ENCODE results near the gene CTRB2. TPM values are rescaled to one million over a fixed set of nuclear protein-coding genes. Genes with fewer than 3 reads are reported as not detected.
"Not testable (repeated sequence)": the region's sequence is repeated elsewhere in the genome, so short reads cannot be mapped to it uniquely, and the experiment has no call there.

Gene CTRB2
- total RNA-seq, 2 donors from 2014 or later: not detected

- ATAC-seq (no peak), DNase-seq (ENCODE audit: low spot score in 2 of 2) (no peak)
- Mint-ChIP-seq H3K36me3 (no peaks in the 10 kb centered on the region), H3K9me3 (no peaks in the 10 kb centered on the region), H3K27ac (peak overlapping the region in 1 of 2 donors; percentile 89)
Measured at GRCh38 chr16:75219088-75219487, 12.1 kb upstream of the CTRB2 start.

- Mint-ChIP-seq H3K9me3 (no peaks in the 10 kb centered on the region), H3K27ac (peak within 1 kb of the TSS; percentile 69 to 89), H3K36me3 (no peaks in the 10 kb centered on the region)
- no peak for DNase-seq (ENCODE audit: low spot score in 2 of 2)
- ATAC-seq: peak; percentile 22 to 77
Measured at GRCh38 chr16:75218256-75219076, 11.5 kb upstream of the CTRB2 start, which contains the start of gene CTRB1. TSS of gene CTRB1 (plus strand) at chr16:75218988. CDS start at chr16:75219008, 20 bp downstream.

- Mint-ChIP-seq H3K27ac (peak overlapping the region in 1 of 2 donors; percentile 48), H3K9me3 (no peaks in the 10 kb centered on the region), H3K36me3 (no peaks in the 10 kb centered on the region)
- no peak for DNase-seq (ENCODE audit: low spot score in 2 of 2)
- no peak for ATAC-seq
Measured at GRCh38 chr16:75217389-75217851, 10.5 kb upstream of the CTRB2 start.

GRCh38 chr16:75216576-75216975 is 9.6 kb upstream of the CTRB2 start:
- Mint-ChIP-seq H3K27ac (no peak overlapping the region), H3K36me3 (no peaks in the 10 kb centered on the region)
- DNase-seq (ENCODE audit: low spot score in 2 of 2): no peak

DNA sequence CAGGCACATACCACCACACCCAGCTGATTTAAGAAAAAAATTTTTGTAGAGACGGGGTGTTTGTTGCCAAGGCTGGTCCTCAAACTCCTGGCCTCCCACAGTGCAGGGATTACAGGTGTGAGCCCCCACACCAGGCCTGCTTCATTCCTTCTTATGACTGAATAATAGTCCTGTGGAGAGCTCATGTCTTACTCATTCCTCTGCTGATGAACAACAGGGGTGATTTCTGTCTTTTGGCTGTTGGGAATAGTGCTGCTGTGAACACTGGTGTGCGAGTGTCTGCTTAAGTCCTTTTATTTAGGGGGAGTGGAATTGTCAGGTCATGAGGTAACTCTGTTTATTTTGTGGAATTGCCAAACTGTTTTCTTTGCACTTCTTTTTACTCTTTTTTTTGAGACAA is 9.2 kb upstream of the CTRB2 start:
- no peak overlapping the region for H3K27ac Mint-ChIP-seq
- H3K36me3 Mint-ChIP-seq: no peaks in the 10 kb centered on the region
- ATAC-seq (no peak), DNase-seq (ENCODE audit: low spot score in 2 of 2) (no peak)
- H3K9me3 Mint-ChIP-seq: no peaks in the 10 kb centered on the region

More at GRCh38 chr16:75216576-75216975, 9.6 kb upstream of the CTRB2 start:
- no peaks in the 10 kb centered on the region for H3K9me3 Mint-ChIP-seq
- no peak for ATAC-seq

GRCh38 chr16:75211286-75211685 is 4.3 kb upstream of the CTRB2 start:
- not testable (repeated sequence) for H3K27ac Mint-ChIP-seq; ATAC-seq; H3K36me3 Mint-ChIP-seq; H3K9me3 Mint-ChIP-seq; DNase-seq (ENCODE audit: low spot score in 2 of 2)

- DNase-seq (ENCODE audit: low spot score in 2 of 2) (no peak), ATAC-seq (no peak)
- H3K27ac Mint-ChIP-seq: no peak overlapping the region
- no peaks in the 10 kb centered on the region for H3K36me3 Mint-ChIP-seq
- H3K9me3 Mint-ChIP-seq: no peaks in the 10 kb centered on the region
Measured at GRCh38 chr16:75209944-75210343, 3.0 kb upstream of the CTRB2 start.

DNA sequence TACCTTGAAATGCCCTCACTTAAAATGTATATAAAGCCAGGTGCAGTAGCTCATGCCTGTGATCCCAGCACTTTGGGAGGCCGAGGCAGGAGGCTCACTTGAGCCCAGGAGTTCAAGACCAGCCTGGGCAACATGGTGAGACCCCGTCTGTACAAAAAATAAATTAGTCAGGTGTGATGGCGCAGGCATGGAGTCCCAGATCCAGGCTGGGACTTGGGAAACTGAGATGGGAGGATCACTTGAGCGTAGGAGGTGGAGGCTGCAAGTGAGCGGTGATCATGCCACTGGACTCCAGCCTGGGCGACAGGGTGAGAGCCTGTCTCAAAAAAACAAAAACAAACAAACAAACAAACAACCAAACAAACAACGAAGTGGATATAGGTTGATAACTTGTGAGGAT is 2.6 kb upstream of the CTRB2 start:
- not testable (repeated sequence) for H3K9me3 Mint-ChIP-seq; H3K27ac Mint-ChIP-seq; H3K36me3 Mint-ChIP-seq; ATAC-seq; DNase-seq (ENCODE audit: low spot score in 2 of 2)

DNA sequence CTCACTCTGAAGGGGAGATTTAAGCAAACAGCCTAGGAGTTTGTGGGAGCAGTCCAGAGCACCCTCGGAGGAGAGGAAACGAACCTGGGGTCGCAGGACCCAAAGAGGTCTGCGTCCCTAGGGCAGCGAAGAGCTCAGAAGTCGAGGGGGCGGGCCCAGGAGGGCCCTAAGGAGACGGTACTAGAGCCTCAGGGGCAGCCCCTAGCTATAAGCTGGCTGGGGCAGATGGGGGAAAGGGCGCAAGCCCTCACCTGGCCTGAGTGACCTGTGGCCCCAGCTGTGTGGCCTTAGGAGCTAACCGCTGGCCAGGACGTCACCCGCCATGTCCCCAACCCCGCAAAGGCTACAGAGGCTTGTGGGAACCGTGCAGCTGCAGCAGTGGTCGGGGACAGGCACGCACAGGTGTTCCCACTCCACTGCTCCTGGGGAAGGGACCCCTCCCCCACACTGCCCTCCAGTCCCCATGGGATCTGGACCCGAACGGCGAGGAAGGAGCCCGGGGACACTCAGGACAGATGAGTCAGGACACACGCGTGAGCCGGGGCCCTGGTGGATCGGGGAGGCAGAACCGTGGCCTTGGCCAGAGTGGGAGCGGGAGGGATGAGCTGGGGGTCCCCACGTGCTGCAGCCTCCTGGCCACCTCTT is 2.0 kb upstream of the CTRB2 start:
- Mint-ChIP-seq H3K27ac (no peak overlapping the region), H3K9me3 (no peaks in the 10 kb centered on the region), H3K36me3 (no peaks in the 10 kb centered on the region)
- no peak for DNase-seq (ENCODE audit: low spot score in 2 of 2)
- no peak for ATAC-seq

DNA sequence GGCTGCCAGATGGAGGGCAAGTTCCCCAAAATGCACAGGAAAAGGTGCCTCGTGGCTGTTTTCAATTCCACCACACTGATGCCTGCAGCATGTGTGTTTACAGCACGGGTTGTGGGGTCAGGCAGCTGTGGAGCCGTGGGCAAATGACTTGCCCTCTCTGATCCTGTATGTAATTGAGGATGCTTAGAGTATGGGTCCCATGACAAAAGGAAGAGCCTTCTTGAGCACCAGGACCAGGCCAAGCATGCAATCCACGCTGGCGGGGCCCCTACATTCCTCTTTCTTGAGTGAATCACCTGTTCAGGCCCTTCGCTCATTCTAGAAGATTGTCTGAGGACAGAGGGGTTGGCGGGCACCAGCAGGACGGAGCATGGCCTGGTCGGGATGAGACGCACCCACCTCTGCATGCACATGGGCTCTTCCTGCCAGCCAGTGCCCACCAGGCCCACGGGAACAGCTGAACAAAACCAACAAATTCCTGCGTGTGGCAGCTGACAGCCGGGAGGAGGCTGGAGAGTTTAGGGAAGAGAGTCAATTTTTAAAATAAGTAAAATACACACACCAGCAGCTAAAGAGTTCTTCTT is 1.4 kb upstream of the CTRB2 start:
- Mint-ChIP-seq H3K9me3 (no peaks in the 10 kb centered on the region), H3K36me3 (no peaks in the 10 kb centered on the region), H3K27ac (no peak overlapping the region)
- no peak for ATAC-seq
- DNase-seq (ENCODE audit: low spot score in 2 of 2): no peak

DNA sequence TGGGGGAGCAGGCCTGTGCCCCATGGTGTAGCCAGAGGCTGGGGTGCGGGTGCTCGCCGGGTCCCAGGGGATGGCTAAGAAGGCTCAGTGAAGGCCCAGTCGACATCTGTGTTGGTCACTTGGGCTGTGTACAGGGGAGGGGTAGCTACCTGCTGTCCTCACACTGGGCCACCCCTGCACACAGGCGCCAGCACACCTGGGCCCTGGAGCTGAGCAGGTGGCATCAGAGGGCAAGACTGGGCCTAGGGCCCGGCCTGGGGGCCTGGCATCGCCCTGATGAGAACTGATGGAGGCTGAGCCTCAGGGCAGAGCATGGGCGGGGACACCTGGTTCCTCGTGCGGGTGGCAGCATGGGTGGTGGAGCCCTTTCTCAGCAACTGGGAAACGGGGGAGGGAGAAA is 870 bp upstream of the CTRB2 start:
- no peak for DNase-seq (ENCODE audit: low spot score in 2 of 2)
- Mint-ChIP-seq H3K36me3 (no peaks in the 10 kb centered on the region), H3K9me3 (no peaks in the 10 kb centered on the region), H3K27ac (no peak overlapping the region)
- ATAC-seq: no peak

DNA sequence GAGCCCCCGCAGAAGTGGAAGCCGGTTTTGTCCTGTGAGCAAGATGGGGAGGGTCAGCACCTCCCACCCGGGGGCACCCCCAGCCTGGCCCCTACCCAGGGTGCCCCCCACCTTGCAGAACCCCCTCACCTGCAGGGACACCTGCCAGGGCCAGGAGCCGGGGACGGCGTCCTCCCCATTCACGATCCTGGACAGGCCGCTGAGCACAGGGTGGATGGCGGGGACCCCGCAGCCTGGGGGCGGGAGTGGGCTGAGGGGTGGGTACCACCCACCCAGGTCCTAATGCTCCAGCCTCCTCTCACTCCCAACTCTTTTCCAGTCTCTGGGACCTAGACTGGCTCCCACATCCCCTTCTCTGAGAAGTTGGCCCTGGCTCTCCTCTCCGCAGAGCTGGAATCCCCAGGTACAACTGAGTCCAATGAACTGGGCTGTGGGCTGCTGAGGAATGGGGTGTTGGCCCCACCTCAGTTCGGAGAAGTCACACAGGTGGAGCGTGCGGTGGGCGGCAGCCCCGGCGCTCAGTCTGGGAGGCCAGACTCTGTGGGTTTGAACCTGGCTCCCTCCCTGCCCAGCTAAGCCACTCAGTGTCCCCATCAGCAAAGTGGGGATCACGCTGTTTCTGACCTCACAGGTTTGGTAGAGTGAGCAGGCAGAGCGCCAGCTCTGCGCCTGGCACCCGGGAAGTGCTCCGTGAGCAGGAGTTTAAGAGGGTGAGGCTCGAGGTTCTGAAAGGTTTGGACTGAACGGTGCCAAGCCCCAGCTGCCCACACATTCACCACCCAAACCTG is 806 bp downstream of the CTRB2 start:
- not testable (repeated sequence) for H3K36me3 Mint-ChIP-seq; ATAC-seq; H3K9me3 Mint-ChIP-seq; H3K27ac Mint-ChIP-seq; DNase-seq (ENCODE audit: low spot score in 2 of 2)

DNA sequence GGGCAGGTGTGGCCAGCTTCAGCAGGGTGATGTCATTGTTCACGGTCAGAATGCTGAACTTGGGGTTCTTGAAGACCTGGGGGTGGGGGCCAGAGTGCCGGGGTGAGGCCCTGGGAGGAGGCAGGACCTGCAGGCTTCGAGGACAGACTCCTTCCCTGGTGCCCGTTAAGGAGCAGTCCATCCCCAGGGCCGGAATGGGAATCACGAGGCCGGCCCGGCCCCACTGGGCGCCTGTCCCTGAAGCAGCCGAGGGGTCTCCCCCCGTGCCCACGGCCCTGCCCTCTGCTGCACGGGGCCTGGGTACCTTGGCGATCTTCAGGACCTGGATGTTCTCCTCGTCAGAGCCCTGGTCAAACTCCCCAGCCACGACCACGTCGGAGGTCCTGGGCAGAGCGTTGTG is 1.5 kb downstream of the CTRB2 start:
- not testable (repeated sequence) for ATAC-seq; H3K36me3 Mint-ChIP-seq; H3K9me3 Mint-ChIP-seq; DNase-seq (ENCODE audit: low spot score in 2 of 2); H3K27ac Mint-ChIP-seq

DNA sequence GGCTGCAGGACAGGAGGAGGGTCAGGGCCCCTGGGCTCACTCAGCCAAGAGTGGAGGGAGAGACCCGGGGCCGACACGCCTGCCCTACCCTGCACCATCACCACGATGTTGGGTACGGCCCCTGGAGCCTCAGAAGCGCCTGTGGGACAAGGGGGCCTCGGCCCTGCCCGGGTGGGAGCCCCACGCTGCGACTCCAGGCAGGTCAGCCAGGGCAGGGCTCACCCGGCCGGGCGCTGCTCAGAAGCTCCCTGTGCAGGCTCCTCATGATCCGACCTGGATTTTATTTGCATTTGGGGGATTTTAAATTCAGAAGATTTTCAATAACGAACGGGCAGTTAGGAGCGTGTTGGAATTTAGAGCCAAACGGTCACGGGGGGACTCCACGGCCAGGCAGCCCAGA is 2.1 kb downstream of the CTRB2 start:
- ATAC-seq: peak in 1 of 2 donors; percentile 20
- not testable (repeated sequence) for DNase-seq (ENCODE audit: low spot score in 2 of 2); H3K36me3 Mint-ChIP-seq; H3K27ac Mint-ChIP-seq; H3K9me3 Mint-ChIP-seq

DNA sequence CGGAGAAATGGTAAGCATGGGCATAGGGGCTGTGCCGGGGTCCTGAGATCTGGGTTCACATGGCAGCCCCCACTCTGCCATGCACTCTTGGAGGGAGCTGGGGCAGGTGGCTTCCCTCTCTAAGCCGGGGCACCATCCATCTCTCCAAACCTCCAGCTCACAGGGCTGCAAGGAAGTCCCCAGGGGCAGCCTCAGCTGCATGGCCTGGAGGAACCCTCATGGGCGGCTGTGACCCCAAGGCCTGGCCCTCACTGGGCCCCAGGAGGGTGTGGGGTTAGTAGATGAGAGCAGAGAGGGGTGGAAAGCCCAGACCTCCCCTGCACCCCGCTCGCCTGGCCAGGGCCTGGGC is 2.6 kb downstream of the CTRB2 start:
- Mint-ChIP-seq H3K36me3 (no peaks in the 10 kb centered on the region), H3K9me3 (no peaks in the 10 kb centered on the region), H3K27ac (no peak overlapping the region)
- ATAC-seq (peak in 1 of 2 donors; percentile 22), DNase-seq (ENCODE audit: low spot score in 2 of 2) (no peak)

DNA sequence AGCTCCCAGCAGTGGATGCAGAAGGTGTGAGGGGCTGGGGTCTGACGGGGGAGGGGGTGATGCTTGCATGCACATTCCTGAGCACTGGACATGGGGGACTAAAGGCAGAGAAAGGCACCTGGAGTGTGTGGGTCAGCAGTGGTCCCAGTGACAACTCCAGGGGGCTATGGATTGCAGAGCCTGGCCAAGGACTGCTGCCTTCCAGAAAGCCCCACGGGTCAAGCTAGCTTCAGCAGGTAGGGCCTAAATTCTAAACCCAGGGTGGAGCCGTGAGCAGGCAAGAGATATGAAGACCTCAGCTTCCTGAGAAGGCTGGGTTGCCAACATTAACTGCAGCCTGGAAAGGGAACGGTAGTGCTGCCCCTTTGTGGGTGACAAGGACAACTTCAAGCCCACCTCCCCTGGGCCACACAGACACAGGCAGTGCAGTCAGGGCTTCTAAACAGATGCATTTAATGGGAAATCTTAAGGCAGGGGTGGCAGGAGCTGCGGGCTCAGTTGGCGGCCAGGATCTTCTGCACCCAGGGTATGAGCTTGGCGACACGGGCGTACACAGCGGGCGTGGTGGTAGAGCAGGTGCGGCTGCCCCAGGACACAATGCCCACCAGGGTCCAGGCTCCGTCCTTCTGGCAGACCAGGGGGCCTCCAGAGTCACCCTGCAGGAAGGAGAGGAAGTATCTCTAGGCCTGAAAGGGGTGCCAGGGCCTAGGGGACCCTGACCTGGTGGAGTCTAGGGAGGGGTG is 3.1 kb downstream of the CTRB2 start:
- ATAC-seq: no peak
- Mint-ChIP-seq H3K27ac (no peak overlapping the region), H3K9me3 (no peaks in the 10 kb centered on the region), H3K36me3 (no peaks in the 10 kb centered on the region)
- DNase-seq (ENCODE audit: low spot score in 2 of 2): no peak

Data from activated naive CD4-positive, alpha-beta T cell treated with anti-CD3 and anti-CD28 coated beads, Interleukin-2, amount 50 U/mL, for 72 hours (primary cell).